GM18861 (cell line): ENCODE data around the gene PKN1.
"Not testable (repeated sequence)": the region's sequence is repeated elsewhere in the genome, so short reads cannot be mapped to it uniquely, and the experiment has no call there.

ENCODE experiments used
- ATAC-seq: cut with Tn5 transposase; IDR thresholded peaks from one replicate; pipeline ENCODE4 v1.9.1; 2021; ENCODE audit not compliant: unreplicated experiment

The PKN1 gene

GRCh38 chr19:14428882-14429416, 4.2 kb upstream of the PKN1 start:
- ATAC-seq = no peak

GRCh38 chr19:14430712-14431111, 2.4 kb upstream of the PKN1 start:
- no peak for ATAC-seq

GRCh38 chr19:14433554-14434501, 722 bp downstream of the PKN1 start:
- no peak for ATAC-seq

GRCh38 chr19:14434543-14435319, 1.6 kb downstream of the PKN1 start:
- ATAC-seq = no peak

GRCh38 chr19:14435320-14436050, 2.4 kb downstream of the PKN1 start:
- no peak for ATAC-seq

GRCh38 chr19:14437578-14438140, 4.6 kb downstream of the PKN1 start:
- no peak for ATAC-seq

GRCh38 chr19:14439014-14439413, 5.9 kb downstream of the PKN1 start:
- no peak for ATAC-seq

- peak; percentile 75 for ATAC-seq
Observed at GRCh38 chr19:14440049-14440448, 6.9 kb downstream of the PKN1 start.

- ATAC-seq = no peak
Observed at GRCh38 chr19:14441041-14441938, 8.2 kb downstream of the PKN1 start.

- no peak for ATAC-seq
Observed at GRCh38 chr19:14442891-14443631, 10.0 kb downstream of the PKN1 start.

- ATAC-seq = no peak
Observed at GRCh38 chr19:14443632-14444216, 10.6 kb downstream of the PKN1 start.

GRCh38 chr19:14446336-14447036, 13.4 kb downstream of the PKN1 start:
- ATAC-seq = no peak

- no peak for ATAC-seq
Observed at GRCh38 chr19:14449321-14449720, 16.2 kb downstream of the PKN1 start.

- ATAC-seq = no peak
Observed at GRCh38 chr19:14450168-14450874, 17.2 kb downstream of the PKN1 start.

GRCh38 chr19:14450876-14451275, 17.8 kb downstream of the PKN1 start:
- ATAC-seq = no peak

- not testable (repeated sequence) for ATAC-seq
Observed at GRCh38 chr19:14452303-14452702, 19.2 kb downstream of the PKN1 start.

- ATAC-seq = no peak
Observed at GRCh38 chr19:14459703-14460102, 26.6 kb downstream of the PKN1 start.
